OCI-LY3 (cell line): ENCODE results near the gene PRPF6.

ENCODE experiments used
- CTCF ChIP-seq: fragments of 200-600, 300-600 bp; sonication (generic); IDR thresholded peaks from 2 replicates; pipeline ENCODE4 v1.5.1; 2014; ENCODE audit warnings: antibody characterized with exemption, low read length, low read depth
- EZH2phosphoT487 ChIP-seq: fragments of 200-600 bp; shearing (Covaris generic); IDR thresholded peaks from 2 replicates; pipeline ENCODE4 v1.6.1; 2018; ENCODE audit warnings: antibody characterized with exemption, mixed run types, low read depth

GRCh38 chr20:63943808-63944077 lies 37.2 kb upstream of the PRPF6 start:
- TF ChIP-seq CTCF, result no peak
- TF ChIP-seq EZH2phosphoT487, result no peak
